ENCODE measurements around the gene MSRB3.
A peak's percentile ranks its signal among the peaks of the same experiment; 100 is the strongest.

The MSRB3 gene

DNA sequence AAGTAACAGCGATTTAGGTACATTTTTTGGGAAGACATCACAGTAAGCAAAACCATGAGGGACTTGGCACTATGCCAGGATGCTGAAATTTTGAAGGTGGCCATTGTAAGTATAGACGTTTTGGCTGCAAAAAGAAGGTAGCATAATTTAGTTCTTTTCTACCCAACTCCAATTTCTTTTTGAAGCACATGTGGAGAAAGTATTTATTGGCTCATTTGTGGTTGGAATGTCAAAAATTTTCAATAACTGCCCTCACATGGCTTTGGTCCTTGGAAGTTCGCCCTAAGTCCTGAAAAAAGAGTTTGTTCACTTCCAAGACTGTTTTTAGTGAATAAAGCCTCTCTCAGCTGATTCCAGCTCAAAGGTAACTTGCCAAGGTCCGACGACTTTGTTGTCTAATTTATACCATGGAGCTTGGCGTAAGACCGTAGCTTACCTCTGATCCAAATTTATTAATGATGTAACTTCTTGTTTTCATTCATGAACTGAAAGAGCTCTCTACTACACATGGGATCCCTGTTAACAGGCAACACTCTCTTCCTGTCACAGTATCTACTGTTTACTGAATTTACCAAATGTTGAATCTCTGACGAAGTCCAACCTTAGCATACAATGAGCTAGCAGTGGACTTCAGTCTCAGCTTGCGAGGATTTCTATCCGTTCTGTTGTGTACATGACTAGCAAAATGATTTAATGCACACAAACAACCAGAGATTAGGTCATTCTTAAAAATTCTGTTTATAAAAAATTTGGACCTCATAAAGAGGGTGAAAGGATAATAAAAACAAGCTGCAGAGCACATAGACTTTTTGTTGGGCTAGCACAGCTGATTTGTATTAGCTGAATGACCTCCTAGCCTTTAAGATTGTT lies 49.0 kb downstream of the MSRB3 start:
- DNase-seq = peak; percentile 91

DNA sequence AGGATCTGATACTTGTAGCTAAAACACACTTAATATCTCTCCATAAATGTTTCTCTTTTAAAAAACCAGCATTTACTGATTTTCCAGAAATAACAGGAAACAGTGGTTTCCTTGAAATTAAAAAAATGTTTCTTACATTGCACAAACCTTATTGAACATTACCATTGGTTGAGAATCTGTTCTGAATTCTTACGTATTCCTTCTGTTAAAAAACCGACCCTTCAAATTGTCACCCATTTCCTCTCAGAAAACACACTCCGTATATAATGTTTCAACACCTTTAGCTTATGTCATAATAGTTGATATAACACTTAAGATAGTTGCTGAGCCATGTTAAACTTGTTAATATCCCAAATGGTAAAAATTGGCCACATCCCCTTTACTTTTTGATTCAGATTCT lies 51.2 kb downstream of the MSRB3 start:
- no peak for DNase-seq

DNA sequence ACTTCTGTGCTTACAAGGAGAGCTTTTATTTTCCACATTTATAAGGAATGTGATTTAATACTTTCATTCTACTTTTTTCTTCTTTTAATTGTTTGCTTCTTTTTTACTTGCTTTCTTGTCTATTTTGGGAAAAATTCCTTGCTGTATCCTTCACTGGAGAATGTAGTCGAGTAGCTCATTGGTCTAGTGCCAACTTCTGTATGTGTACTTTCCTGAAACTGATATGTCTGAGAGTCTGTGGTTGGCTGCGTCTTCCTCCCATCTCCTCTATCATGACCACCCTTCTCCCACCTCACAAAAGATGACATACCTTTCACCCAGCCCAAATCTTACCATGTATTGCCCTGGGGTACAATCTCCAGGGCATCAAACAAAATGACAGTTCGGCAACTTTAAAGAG lies 51.8 kb downstream of the MSRB3 start:
- peak; percentile 70 for DNase-seq

DNA sequence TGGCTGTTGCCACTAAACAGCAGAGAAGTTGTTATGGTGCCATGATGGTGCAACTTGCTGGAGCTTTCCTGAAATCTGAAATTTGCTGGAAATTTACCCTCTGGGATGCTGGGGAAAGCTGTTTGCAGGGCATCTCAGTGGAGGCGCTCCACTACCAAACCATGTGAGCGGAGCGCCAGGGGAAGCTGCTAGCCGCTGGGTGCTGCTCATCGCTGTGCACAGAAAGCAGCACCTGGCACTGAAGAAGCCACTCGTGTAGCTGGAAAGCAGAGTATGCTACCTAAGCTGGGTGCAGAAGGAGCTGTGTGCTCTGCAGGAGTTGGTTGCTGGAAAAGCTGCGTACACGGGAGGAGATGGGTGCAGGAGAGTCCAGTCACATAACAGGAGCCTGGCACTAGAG lies 53.0 kb downstream of the MSRB3 start:
- DNase-seq = no peak

DNA sequence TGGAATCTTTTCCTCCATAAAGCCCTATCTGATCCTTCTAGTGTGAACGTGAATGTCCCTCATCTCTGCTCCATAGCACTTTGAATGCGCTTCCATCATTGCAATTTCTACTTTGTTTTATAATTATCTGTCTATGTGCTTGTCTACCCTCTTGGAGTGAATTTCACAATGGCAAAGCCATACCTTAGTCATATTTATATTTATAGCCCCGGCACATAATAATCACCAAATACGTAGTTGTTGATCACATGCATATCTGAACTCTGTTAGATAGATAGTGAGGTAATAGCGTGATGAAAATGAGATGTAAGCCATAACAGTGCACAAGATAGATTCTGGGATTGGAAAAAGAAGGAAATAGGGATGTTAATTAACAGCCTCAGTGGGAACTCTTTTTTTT lies 55.2 kb downstream of the MSRB3 start:
- DNase-seq = no peak

DNA sequence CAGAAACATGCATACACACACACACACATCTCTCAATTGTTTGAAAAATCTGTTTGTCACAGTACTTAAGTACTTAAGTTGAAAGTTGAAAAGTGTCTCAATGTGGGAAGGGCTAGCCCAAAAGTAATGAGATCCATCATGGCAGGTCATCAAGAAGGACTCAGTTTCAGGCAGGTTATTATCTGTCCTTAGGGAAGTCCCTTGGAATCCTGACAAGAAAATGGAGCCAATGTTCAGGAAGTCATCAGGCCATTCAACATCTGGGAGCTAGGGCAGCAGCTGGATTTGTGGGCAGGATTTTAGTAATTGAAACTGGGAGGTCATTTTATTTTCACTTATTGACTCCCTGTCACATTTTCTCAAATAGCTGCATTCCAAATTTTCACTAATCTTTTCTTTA lies 56.0 kb downstream of the MSRB3 start:
- DNase-seq = peak; percentile 21

DNA sequence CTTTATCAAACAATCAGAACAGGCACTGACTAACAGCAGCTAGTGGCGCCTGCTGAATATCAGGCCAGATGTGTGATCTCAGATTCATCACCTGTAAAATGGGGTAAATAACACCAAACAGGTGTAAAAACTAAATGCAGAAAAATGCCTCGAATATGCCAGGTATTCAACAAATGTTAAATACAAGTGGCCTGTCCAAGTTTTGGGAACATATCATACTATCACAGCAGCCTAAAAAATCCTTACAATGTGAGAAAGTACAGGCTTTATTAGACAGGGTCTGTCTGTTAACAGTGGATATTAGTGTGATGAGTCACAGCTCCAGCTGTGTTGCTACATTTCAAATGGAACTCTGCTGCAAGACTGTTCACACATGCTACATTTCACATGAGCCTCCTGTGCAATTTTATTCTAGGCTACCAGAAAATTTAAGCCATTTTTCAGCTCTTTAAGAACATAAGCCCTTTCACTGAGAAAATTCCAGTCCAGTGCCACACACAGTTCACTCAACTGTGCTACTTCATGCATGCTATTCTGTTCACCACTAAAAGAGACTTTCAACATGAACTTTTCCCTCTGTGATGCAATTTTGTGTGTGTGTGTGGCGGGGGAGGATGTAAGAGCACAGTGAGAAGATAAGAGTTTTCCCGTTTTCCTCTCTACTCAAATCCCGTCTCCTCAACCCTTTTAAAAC lies 56.7 kb downstream of the MSRB3 start:
- peak; percentile 94 for DNase-seq

DNA sequence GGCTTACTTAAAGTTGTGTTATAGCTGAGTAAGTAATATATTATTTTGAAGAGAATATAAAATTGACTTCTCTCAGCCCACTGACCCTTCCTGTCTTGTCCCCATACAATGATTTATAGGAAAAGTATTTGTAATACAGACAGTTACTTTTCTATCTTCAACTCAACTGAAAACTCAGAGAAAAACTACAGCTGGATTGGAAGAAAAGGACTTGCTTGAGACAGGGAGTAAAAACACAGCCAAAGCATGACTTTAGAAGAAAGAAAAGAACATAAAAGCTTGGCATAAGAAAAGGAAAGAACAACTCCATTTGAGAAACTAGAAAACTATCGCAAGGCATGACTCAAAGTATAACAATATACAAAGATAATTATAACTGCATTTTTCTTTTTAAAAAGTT lies 57.5 kb downstream of the MSRB3 start:
- peak; percentile 18 for DNase-seq

DNA sequence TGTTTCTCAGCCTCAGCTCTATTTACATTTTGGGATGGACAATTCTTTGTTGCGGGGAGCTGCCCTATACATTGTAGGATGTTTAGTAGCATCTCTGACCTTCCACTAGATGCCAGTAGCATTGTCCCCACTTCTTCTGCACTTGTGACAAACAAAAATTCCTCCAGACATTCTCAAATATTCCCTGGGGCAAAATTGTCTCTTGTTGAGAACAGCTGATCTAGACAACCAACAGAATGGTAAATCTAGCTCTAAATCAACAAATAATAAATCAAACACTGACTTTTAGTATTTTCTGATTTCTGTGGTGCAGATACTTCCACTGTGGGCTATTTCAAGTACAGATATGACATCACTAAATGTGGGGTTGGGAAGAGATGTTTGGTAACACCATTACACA lies 60.7 kb downstream of the MSRB3 start:
- DNase-seq = no peak

DNA sequence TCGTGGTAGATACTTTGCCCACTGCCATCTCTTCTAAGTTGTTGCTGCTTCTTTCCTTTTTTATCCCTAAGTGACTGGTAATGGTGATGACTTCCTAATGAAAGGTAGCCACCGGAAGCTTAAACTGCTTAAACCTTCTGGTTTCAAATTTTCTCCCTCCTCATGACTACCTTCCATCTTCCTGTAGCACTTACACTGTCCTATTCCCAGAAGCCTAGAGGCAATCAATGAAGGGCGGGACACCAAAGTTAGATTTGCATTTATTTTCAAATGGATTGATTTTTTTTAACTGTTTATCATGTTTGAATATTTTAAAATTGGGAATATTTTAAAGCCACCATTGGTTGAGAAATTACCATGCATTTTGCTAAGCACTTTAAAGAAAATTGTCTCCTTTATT lies 64.7 kb downstream of the MSRB3 start:
- DNase-seq = no peak

DNA sequence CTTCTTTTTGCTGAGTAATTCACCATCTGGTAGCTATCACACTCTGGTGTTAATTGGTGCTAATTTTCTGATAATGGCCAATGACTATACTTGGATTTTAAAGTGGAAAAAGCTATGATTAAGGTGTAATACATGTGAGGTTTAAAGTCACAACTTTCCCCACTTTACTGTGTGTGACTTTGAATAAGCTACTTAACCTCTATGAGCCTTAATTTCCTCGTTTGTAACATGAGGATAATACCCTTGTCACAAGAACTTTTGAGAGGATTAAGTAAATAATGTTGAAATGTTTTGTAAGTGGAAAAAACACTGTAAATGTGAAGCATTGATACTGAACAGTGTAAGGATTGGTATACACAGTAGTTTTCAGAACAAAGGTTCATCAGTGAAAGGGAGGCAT lies 65.3 kb downstream of the MSRB3 start:
- no peak for DNase-seq

DNA sequence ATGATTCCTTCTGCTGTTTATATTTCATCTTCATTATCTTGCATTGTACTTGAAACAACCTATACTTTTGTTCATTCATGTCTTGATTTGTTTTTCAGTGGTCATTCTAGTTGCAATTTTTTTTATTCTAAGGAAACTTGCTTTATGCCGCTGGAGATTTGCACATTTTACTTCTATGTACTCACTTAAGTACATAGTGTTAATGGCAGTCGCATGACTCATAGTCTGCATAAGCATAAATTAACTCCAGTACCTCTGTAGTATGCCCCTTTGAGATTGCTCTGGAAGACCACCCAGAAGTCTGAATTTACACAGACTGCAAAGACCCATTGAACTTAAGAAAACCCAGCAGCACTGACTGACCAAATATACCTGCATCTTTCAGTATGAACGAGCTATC lies 77.0 kb downstream of the MSRB3 start:
- peak; percentile 85 for DNase-seq

DNA sequence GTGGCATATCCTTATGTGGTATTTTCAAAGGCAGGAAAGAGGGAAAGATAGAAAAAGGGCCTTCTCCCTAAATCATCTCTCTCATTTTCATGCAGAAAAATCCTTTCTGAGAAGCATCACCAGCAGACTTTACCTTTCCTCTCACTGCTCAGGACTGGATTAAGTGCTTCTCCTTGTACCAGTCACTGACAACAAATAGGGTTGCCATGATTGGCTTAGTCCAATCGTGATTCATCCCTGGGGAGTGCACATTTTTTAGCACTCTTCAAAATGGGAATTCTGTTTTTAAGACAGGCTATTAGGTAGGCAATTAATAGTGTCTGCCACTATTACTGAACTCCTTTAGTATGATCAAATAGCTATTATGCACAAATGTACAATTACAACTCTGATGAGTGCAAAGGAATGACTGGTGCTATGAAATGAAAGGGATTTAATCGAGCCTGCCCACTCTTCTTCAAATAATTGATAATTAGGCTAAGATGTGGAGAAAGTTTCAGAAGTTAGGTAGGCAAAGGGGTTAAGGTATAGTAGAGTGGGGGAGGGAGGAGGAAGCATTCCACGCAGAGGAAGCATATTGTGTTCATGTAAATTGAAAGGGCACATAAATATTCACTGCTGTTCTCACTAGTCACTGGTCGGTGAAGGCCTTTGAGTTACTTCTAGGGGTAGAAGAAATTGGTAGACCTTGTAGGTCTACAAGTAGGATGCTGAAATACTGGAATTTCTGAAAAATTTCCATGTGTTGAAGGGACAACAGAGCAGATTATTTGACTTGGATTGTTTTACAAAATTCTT lies 84.0 kb downstream of the MSRB3 start:
- no peak for DNase-seq

DNA sequence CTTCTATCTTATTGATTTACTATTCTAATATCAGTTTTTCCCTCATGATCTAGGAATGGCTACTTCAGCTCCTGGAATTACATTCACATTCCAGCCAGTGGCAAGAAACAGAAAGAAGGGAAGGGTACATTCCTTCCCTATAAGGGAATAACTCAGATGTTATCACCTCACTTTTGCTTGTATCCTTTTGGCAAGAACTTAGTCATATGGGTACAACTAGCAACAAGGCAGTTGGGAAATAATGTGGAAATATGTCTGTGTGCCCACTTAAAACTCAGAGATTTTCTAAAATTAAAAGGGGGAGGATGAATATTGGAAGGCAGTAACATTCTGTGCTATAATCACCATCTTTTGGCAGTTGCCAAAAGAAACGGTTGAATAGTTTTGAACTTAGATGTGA lies 85.6 kb downstream of the MSRB3 start:
- peak; percentile 47 for DNase-seq

DNA sequence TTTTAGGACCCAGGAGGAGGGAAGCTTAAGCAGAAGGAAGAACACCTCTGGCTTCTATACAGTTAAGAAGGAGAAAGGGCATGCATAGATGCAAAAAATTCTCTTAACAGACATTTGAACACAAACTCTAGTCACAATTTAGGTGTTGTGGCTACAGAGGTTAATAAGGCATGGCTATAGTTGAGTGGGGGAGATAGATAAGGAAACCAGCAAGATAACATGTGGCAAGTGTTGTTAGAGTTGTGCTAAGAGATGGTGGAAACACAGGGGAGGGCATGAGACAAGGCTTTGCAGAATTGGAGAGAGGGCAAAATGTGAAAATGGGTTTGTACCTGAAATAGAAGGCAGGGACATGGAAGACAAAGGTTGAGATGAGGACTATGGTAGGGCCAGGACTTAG lies 88.9 kb downstream of the MSRB3 start:
- no peak for DNase-seq

DNA sequence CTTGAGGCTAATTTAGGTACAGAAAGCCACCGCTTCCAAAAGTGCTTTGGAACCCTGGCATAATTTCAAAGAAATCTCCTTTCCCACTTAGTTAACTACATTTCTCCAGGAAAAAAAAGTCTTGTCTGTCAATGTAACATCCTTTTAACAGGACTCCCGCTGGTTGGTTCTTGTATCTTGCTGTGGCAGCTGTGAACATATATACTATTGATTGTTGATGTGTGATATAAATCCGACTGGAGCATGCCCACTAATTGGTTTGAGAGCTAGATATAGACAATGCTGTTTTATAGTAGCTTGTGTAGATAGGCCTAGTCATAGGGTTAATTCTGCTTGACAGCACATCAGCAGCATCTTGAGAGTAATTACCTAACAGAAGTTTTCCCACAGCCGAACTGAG lies 89.6 kb downstream of the MSRB3 start:
- no peak for DNase-seq

DNA sequence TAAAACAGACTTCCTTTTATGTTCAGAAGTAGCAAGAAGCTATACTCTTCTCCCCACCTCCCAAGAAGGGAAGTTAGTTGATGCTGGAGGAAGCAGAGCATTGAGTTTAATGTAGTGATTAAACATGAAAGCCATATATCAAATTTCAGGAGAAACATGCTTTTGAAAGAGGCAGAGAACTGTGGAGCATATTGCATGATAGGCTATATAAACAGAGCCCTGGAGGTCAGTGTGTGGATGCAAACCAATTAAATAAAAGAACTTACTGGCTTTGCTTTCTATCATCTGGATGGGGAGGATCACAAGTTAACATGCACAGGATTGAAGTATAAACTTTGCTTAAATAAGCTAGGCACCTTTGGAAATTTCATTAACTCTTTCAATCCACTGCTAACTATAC lies 94.1 kb downstream of the MSRB3 start:
- DNase-seq = no peak

DNA sequence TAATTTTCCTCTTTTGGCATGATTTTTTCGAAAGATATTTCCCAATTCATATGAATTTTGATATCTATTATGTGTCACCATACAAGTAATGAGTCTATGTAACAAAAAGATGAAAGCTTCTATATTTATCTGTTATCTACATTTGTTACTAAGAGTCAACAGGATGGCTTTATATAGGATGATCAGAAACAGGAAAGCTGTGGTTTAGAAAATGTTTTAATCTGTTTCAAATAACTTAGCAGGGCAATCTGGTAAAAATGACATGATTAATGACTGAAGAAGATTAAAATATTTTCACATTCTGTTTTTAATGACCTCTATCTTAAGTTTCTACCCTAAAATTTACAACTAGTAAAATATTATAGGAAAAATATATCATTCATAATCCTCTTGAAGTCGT lies 105.8 kb downstream of the MSRB3 start:
- no peak for DNase-seq

DNA sequence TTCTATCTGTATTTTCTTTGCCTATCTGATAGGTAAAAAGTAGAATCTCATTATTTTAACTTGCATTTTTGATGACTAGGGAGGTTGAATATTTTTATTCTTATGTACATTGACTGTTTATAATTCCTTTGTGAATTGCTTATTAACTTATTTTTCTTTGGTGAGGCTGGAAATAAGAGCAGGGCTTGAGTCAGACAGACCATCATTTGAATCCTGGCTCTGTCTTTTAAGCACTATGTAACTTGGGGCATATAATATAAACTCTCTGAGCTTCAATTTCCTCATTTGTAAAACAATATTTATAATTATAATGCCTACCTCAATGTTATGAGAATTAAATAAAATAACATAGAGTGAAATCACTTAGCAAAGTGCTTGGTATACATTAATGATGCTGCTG lies 108.9 kb downstream of the MSRB3 start:
- no peak for DNase-seq

DNA sequence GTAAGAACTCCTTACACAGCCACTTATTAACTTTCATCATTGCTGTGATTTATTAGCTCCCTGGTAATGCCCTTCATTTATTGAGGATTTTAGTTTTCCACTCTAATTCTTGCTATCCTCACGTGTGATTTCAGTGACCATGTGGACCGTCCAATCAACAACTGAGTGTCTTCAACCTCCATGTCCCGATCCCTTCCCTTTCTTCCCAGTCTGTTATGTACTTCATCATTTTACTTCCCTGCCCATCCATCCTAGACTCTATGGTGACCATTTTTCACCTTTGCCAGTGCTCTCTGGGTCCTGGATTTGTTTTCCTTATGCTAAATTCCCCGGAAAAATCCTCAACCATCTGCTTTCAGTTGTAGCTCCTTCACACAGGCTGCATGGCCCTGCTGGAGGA lies 111.0 kb downstream of the MSRB3 start:
- no peak for DNase-seq

DNA sequence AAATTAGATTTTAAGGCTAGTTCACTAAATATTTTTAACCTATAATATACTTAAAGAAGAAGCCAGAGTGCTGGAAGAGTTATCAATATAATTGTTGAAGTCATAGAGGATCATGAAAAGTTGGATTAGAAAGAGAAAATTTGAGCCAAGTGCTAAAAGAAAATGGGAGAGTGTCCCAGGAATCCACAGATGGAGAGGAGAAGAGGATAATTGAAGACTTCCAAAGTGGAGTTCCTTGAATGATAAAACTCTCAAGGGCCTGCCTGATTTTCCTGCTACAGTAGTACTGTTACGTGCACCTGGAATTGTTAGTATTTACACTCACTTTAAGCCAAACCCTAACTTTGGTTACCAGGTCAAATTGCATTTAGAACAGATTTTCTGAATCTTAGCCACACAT lies 113.2 kb downstream of the MSRB3 start:
- DNase-seq = no peak

DNA sequence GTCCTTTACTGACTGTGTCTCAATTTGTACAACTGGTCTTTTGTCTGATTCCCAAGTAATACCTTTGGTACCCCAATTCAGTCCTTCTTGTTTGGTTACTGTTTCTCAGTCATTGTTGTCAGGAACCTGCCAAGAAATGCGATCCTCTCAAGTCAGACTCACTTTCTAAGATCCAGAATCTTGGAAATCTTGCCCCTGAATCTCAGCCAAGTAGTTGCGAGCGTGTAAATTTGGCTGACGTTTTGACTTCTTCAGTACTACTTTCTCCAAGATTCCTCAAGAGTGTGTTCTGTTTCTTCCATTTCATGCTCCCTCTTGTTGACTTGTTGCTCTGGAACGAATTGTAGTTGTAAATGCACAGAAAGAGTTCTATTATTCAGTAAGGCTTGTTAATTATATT lies 114.0 kb downstream of the MSRB3 start:
- no peak for DNase-seq

DNA sequence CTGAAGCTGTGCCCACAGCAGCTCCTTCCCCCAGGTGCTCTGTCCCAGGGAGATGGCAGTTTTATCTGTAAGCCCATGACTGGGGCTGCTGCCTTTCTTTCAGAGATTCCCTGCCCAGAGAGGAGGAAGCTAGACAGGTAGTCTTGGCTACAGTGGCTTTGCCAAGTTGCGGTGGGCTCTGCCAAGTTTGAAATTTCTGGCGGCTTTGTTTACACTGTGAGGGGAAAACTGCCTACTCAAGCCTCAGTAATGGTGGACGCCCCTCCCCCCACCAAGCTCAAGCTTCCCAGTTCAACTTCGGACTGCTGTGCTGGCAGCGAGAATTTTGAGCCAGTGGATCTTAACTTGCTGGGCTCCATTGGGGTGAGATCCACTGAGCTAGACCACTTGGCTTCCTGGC lies 124.7 kb downstream of the MSRB3 start:
- DNase-seq = no peak

Data from fibroblast of upper back skin (primary cell).